ENCODE data around the gene LMF1. TPM values are rescaled to one million over a fixed set of nuclear protein-coding genes. Genes with fewer than 3 reads are reported as not detected.

The LMF1 gene
- total RNA-seq, 1 donor from 2014 or later: 16.0 TPM

- no peaks in the 10 kb centered on the region for H3K27me3 Mint-ChIP-seq (ENCODE audit: low read depth)
- peaks cover 13% of the 10 kb centered on the region for H3K4me1 Mint-ChIP-seq
- peaks cover 2% of the 10 kb centered on the region for H3K36me3 Mint-ChIP-seq (ENCODE audit: low read depth)
- DNase-seq (ENCODE audit: low read depth, low spot score): no peak
- H3K4me3 Mint-ChIP-seq: no peak overlapping the region
- no peaks in the 10 kb centered on the region for H3K9me3 Mint-ChIP-seq
- TF ChIP-seq CTCF (conservative IDR thresholded peaks at IDR 0.05): no peak
- H3K27ac Mint-ChIP-seq (ENCODE audit: unreplicated experiment): no peak overlapping the region
Measured at GRCh38 chr16:882256-882655, 88.5 kb downstream of the LMF1 start.

GRCh38 chr16:881219-882097 lies 89.3 kb downstream of the LMF1 start:
- Mint-ChIP-seq H3K36me3 (ENCODE audit: low read depth) (peaks cover 2% of the 10 kb centered on the region), H3K27me3 (ENCODE audit: low read depth) (no peaks in the 10 kb centered on the region), H3K27ac (ENCODE audit: unreplicated experiment) (no peak overlapping the region), H3K4me1 (peaks cover 9% of the 10 kb centered on the region), H3K4me3 (no peak overlapping the region), H3K9me3 (no peaks in the 10 kb centered on the region)
- no peak for DNase-seq (ENCODE audit: low read depth, low spot score)
- TF ChIP-seq CTCF (conservative IDR thresholded peaks at IDR 0.05): no peak

GRCh38 chr16:880471-881171 lies 90.2 kb downstream of the LMF1 start:
- H3K36me3 Mint-ChIP-seq (ENCODE audit: low read depth): peaks cover 2% of the 10 kb centered on the region
- peaks cover 9% of the 10 kb centered on the region for H3K4me1 Mint-ChIP-seq
- no peaks in the 10 kb centered on the region for H3K27me3 Mint-ChIP-seq (ENCODE audit: low read depth)
- H3K9me3 Mint-ChIP-seq: no peaks in the 10 kb centered on the region
- no peak for DNase-seq (ENCODE audit: low read depth, low spot score)
- H3K4me3 Mint-ChIP-seq: no peak overlapping the region
- no peak for TF ChIP-seq CTCF (conservative IDR thresholded peaks at IDR 0.05)
- H3K27ac Mint-ChIP-seq (ENCODE audit: unreplicated experiment): no peak overlapping the region

GRCh38 chr16:879986-880385 lies 90.8 kb downstream of the LMF1 start:
- TF ChIP-seq CTCF (conservative IDR thresholded peaks at IDR 0.05): no peak
- Mint-ChIP-seq H3K9me3 (no peaks in the 10 kb centered on the region), H3K4me3 (no peak overlapping the region), H3K27ac (ENCODE audit: unreplicated experiment) (no peak overlapping the region), H3K27me3 (ENCODE audit: low read depth) (no peaks in the 10 kb centered on the region), H3K4me1 (peaks cover 9% of the 10 kb centered on the region), H3K36me3 (ENCODE audit: low read depth) (peaks cover 2% of the 10 kb centered on the region)
- no peak for DNase-seq (ENCODE audit: low read depth, low spot score)

- Mint-ChIP-seq H3K27me3 (ENCODE audit: low read depth) (no peaks in the 10 kb centered on the region), H3K4me1 (peaks cover 9% of the 10 kb centered on the region), H3K4me3 (no peak overlapping the region), H3K27ac (ENCODE audit: unreplicated experiment) (no peak overlapping the region), H3K36me3 (ENCODE audit: low read depth) (peaks cover 2% of the 10 kb centered on the region), H3K9me3 (no peaks in the 10 kb centered on the region)
- no peak for TF ChIP-seq CTCF (conservative IDR thresholded peaks at IDR 0.05)
- DNase-seq (ENCODE audit: low read depth, low spot score): no peak
Measured at GRCh38 chr16:879461-879861, 91.3 kb downstream of the LMF1 start.
